Rectal smooth muscle tissue (tissue), 1 donor: ENCODE results near the gene MOB3A.

Experiments used
- H3K27ac ChIP-seq: one replicate; pipeline ENCODE4 v1.7.0; 2013; ENCODE audit warnings: low read depth, low read length, inconsistent platforms
- H3K27me3 ChIP-seq: one replicate; pipeline ENCODE4 v1.7.0; 2013; ENCODE audit warnings: low read length; ENCODE audit not compliant: control insufficient read depth, insufficient read depth
- H3K36me3 ChIP-seq: one replicate; pipeline ENCODE4 v1.7.0; 2013; ENCODE audit warnings: low read length; ENCODE audit not compliant: control insufficient read depth, insufficient read depth
- H3K4me1 ChIP-seq: one replicate; pipeline ENCODE4 v1.7.0; 2013; ENCODE audit warnings: low read length; ENCODE audit not compliant: control insufficient read depth, insufficient read depth
- H3K4me3 ChIP-seq: one replicate; pipeline ENCODE4 v1.7.0; 2013; ENCODE audit warnings: low read length
- H3K9ac ChIP-seq: one replicate; pipeline ENCODE4 v1.7.0; 2013; ENCODE audit warnings: low read length

The MOB3A gene

DNA sequence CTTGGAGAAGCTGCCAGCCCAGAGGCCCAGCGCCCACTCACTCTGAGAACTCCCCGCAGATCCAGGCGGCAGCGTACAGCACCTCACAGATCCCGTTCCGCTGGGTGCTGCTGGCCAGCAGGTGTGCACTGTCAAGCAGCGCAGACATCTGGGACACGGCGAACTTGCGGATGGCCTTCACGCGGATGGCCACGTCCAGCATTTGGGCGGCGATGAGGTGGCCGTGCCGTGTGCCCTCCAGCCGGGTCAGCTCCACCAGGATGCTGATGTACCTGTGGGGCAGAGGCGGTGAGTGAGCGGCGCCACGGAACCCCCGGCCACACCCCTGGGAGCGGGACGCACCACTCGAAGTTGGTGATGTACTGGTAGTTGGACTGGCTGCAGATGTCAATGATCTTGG, 24.7 kb upstream of the MOB3A start:
- peaks cover 63% of the 10 kb centered on the region for H3K36me3 ChIP-seq
- H3K4me1 ChIP-seq, result no peaks in the 10 kb centered on the region
- no peak overlapping the region for H3K9ac ChIP-seq
- H3K27ac ChIP-seq, result no peak overlapping the region
- no peak overlapping the region for H3K4me3 ChIP-seq
- H3K27me3 ChIP-seq, result no peaks in the 10 kb centered on the region

DNA sequence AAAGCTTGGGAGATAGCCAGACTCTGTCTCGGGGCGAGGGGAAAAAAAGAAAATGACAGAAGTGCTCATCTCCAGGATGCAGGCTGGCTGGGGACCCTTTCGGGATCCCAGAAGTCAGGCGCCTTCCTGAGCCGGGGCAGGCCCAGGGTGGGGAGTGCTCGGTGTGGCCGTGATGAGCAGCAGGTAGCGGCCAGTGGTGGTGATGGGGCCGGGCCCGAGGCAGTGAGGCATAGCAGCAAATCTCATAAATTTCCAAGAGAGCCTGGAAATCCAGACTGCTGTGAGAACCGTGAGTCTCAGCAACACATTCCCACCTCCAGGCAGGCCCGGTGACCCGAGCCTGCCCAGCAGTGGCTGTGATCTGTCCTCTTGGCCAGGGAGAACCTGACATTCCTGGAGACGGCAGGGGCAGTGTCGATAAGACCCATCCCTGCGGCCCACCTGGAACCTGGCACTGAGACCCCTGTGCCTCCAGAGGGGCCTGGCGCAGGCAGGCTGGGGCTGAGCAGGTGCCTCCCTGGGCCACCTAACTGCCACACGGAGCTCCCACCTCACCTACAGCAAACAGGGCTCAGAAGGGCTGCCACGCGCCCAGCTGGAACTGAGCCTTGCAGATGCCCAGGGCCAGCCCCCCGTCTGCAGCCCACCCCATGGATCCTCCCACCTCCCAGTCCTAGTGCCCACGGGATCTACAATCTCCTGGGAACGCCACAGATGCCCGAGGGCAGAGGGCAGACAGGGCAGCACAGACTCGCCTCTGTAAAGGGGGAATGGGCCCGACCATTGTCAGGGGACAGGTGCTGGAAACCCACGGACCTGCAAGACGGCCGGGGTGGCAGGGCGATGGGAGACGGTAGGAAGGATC, 24.0 kb upstream of the MOB3A start:
- Histone ChIP-seq H3K27ac (no peak overlapping the region), H3K36me3 (peaks cover 69% of the 10 kb centered on the region), H3K9ac (no peak overlapping the region), H3K27me3 (no peaks in the 10 kb centered on the region), H3K4me1 (no peaks in the 10 kb centered on the region), H3K4me3 (no peak overlapping the region)

DNA sequence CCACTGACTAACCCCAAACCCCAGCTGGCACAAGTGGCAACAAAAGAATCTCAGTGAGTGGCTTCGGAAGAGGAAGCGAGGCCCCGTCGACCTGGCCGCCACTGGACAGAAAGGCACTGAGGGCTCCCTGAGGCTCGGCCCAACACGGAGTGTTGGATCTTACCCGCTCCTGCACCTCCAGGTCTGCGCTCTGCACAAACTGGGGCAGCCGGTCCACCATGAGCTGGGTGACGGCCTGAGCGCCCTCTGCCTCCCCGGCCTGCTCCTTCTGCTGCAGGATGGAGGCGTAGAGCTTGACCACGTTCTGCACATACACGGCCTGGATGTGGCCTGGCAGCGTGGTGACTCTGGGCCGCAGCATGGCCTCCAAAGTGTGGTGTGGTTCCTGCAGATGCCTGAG, 22.3 kb upstream of the MOB3A start:
- Histone ChIP-seq H3K27ac (no peak overlapping the region), H3K4me3 (no peak overlapping the region), H3K9ac (no peak overlapping the region), H3K4me1 (no peaks in the 10 kb centered on the region), H3K27me3 (no peaks in the 10 kb centered on the region), H3K36me3 (peaks cover 82% of the 10 kb centered on the region)

DNA sequence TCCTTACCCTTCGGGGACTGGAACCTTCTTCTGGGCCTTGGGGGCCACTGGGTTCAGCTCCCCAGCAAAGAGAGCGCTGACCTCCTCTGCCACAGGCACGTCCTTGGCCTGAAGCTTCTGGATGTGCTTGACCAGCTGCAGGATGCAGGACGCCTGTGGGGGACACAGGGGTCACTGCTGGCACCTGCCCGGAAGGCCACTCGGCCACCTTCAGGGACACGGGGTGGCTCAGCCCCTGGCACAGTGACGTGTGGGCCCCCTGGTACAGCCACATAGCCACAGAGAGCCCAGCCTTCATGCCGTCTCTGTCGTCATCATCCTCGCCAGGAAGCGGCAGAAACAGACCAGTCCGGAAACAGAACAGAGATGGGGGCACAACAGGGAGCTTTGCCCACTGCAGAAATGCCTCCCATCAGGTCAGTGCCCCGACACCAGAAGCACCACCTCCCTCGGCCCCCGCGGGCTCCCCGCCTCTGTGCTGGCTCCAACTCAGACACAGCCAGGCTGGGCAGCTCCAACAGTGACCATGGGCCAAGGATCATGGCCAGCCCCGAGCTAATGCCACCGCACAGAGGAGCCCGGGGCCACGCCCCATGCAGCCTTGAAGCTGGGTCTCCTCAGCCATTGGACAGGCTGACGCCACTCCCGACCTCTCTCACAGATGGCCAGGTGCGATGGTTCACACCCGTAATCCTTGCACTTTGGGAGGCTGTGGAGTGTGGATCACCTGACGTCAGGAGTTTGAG, 21.3 kb upstream of the MOB3A start:
- Histone ChIP-seq H3K36me3 (peaks cover 80% of the 10 kb centered on the region), H3K9ac (no peak overlapping the region), H3K27ac (no peak overlapping the region), H3K27me3 (no peaks in the 10 kb centered on the region), H3K4me1 (no peaks in the 10 kb centered on the region), H3K4me3 (no peak overlapping the region)

DNA sequence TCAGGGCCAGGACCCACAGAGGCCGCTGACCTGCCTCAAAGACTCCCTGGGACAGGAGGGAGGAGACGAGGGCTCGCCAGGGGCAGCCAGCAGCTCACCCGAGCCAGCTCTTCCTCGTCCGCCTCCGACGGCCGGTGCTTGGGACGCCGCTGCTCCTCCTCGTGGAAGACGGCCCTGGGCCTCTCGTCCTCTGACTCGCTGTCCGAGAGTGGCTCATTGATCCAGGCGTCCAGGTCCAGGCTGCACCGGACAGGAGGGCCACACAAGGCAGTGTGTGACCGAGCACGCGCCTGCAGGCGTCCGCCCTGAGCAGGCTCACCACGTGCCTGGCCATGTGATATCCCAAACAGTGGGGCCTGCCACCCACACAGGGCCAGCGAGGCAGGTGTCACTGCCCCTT, 20.4 kb upstream of the MOB3A start:
- Histone ChIP-seq H3K4me3 (no peak overlapping the region), H3K27me3 (no peaks in the 10 kb centered on the region), H3K36me3 (peaks cover 77% of the 10 kb centered on the region), H3K9ac (no peak overlapping the region), H3K27ac (no peak overlapping the region), H3K4me1 (no peaks in the 10 kb centered on the region)

DNA sequence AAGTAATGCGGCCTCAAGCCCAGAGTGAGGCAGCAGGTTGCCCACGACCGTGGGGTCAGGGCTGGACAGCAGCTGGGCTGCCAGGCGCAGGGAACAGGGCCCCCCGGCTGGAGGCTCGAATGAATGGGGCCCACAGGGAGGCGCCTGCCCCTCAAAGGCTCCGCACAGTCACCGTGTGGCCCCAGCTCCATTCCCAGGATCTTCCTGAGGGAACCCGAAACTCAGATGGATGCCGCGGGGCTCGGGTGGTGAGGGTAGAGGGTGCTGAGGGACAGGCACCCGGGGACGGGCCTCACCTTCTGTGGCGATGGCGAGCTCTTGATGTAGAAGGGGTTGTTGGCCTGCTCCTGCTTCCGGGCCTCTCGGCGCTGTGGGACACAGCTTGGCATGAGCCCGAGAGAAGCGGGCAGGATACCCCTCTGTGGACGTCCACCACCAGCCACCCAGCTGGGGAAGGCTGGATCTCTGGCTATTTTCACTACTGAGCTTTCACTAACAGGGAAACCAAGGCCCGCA, 19.8 kb upstream of the MOB3A start:
- H3K4me1 ChIP-seq, result no peaks in the 10 kb centered on the region
- H3K36me3 ChIP-seq, result peaks cover 72% of the 10 kb centered on the region
- no peak overlapping the region for H3K4me3 ChIP-seq
- no peaks in the 10 kb centered on the region for H3K27me3 ChIP-seq
- H3K27ac ChIP-seq, result no peak overlapping the region
- no peak overlapping the region for H3K9ac ChIP-seq

DNA sequence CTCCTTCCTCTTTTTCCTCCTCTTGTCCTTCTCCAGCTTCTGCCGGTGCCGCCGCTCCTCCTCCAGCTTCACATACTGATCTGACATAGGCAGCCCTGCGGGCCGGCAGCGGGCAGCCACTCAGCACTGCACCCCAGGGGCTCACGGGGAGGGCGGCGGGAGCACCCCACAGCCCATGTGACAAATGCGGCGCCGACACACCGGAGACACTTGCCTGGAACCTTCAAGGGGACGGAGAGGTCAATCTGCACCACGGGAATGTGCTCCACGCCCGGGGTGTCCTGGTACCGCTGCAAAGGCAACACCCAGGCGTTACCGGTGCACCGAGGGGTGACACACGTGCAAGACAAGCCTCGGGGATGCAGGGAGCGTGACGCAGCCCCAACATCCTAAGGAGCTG, 19.2 kb upstream of the MOB3A start:
- no peaks in the 10 kb centered on the region for H3K4me1 ChIP-seq
- H3K27ac ChIP-seq, result no peak overlapping the region
- H3K27me3 ChIP-seq, result no peaks in the 10 kb centered on the region
- H3K9ac ChIP-seq, result no peak overlapping the region
- peaks cover 71% of the 10 kb centered on the region for H3K36me3 ChIP-seq
- no peak overlapping the region for H3K4me3 ChIP-seq

DNA sequence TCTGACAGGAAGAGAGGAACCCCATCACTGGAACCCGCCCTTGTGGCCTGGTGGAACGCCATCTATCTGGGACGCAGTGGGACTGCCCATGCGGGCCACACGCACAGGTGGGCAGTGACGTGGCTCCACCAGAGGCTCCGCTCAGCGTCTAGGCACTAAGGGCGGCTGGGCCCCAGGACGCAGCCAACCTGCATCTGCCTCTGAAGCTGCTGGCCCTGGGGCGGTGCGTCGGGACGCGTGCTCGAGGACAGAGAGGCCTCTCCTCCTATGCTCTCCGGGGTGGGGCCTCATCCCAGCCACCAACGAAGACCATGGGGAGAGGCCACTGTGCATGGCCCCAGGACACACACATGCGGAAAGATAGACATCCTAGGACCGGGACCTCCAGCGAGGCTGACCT, 18.7 kb upstream of the MOB3A start:
- no peak overlapping the region for H3K4me3 ChIP-seq
- H3K36me3 ChIP-seq, result peaks cover 71% of the 10 kb centered on the region
- no peaks in the 10 kb centered on the region for H3K4me1 ChIP-seq
- H3K27me3 ChIP-seq, result no peaks in the 10 kb centered on the region
- H3K9ac ChIP-seq, result no peak overlapping the region
- no peak overlapping the region for H3K27ac ChIP-seq

DNA sequence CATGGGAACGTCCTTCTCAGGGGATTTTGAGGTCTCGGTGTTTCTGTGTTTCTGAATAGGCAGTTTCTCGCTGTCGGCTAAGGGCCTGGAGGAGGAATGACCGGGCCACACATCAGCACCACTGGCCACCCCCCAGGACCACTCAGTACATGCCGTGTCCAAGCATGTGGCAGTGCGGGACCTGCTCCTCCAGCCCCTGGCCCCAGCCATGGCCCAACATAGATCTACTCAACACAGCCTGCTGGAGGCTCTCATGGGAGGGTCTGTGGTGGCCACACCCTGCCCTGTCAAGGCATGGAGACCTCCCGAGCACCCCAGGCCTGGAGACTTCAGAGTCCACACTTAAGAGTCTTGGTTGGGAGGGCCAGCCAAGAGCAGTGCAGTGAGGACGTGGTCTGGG, 18.1 kb upstream of the MOB3A start:
- H3K4me1 ChIP-seq, result no peaks in the 10 kb centered on the region

DNA sequence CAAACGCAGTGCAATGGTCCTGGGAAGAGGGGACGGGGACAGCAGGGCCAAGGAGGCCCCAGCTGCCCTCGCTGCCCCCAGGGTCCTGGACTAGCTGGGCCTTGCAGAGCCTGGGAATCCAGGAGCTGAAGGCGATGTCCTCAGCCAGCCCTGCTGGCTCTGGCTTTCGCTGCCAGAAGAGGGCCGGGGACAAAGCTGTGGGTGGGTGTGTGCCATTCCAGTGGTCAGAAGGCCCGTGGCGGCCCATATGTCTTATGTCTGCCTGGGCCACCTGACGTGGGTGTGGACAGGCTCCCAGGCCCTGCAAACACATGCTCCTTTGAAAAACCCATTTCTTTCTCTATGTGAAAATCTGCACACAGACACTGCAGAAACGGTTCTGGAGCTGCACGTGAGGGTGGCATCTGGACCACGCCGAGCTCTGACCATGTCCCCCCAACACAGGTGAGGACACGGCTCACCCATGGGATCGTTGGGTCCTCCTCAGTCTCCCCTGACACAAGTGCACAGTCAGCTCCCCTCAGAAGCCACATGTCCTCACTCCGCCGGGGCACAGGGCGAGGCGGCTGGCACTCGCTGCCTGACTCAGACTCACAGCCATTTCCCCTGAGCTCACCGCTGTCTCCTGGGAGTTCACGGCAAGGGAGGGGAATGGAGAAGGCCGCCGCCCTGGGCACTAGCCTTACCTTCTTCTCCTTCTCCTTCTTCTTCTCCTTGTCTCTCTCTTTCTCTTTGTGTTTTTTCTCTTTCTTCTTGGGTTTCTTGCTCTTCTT, 17.5 kb upstream of the MOB3A start:
- Histone ChIP-seq H3K27ac (no peak overlapping the region), H3K36me3 (peaks cover 76% of the 10 kb centered on the region), H3K4me3 (no peak overlapping the region), H3K9ac (no peak overlapping the region), H3K27me3 (no peaks in the 10 kb centered on the region), H3K4me1 (no peaks in the 10 kb centered on the region)

More for the DNA sequence above, 18.1 kb upstream of the MOB3A start:
- no peak overlapping the region for H3K4me3 ChIP-seq
- H3K9ac ChIP-seq, result no peak overlapping the region
- no peak overlapping the region for H3K27ac ChIP-seq
- no peaks in the 10 kb centered on the region for H3K27me3 ChIP-seq
- peaks cover 74% of the 10 kb centered on the region for H3K36me3 ChIP-seq

DNA sequence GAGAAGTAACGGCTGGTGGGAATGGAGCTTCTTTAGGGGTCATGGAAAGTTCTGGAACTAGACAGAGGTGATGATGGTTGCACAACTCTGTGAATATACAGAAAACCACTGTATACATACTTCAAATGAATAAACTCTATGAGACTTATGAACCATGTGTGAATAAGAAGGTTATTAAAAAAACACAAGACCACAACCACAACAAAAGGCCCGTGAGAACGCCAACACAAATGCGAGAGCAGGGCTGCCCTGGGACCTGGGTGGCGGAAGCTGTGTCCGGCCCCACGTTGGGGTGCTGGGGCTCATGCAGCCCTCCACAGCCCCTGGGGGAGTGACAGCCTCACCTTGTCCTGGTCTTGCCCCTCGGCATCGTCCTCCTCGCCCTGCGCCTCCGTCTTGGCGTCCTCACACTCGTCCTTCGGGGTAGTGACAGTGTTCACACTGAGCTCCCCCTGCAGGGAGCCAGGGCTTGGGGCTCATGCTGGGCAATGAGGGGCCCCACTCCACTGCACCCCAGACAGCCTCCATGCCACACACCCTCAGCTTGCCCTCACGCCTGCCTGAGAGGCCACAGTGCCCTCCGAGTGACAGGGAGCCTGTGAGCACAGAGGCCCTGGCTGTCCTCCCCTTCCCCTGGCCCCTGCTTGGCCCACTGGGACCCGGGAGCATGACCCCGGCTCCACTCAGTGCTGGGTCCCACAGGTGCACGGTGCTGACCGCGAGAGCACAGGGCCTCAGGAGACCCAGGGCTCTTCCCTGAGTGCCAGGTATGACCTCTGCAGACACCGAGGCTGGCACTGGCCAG, 16.6 kb upstream of the MOB3A start:
- Histone ChIP-seq H3K4me1 (no peaks in the 10 kb centered on the region), H3K4me3 (no peak overlapping the region), H3K27ac (no peak overlapping the region), H3K27me3 (no peaks in the 10 kb centered on the region), H3K9ac (no peak overlapping the region), H3K36me3 (peaks cover 71% of the 10 kb centered on the region)
